Adrenal gland (tissue), 5 donors: ENCODE results near the gene LOXL1.
"Not testable (repeated sequence)": the region's sequence is repeated elsewhere in the genome, so short reads cannot be mapped to it uniquely, and the experiment has no call there.

Experiments used
- CTCF ChIP-seq, 6 experiments: fragments of 450-650 bp in 4 of 6; fragments of 200-600 bp in 2 of 6; sonication (generic) in 1 of 6; IDR thresholded peaks; 1 replicate in 5 of 6; 2 replicates in 1 of 6; pipeline versions ENCODE4 v1.5.1 to v1.8.0; 2016 to 2021; ENCODE audit warnings: antibody characterized with exemption in 6 of 6, mild to moderate bottlenecking in 2 of 6, moderate library complexity in 1 of 6
- POLR2A ChIP-seq, 2 donors: fragments of 450-650 bp; IDR thresholded peaks; one replicate each; pipeline ENCODE4 v1.6.1; 2017; ENCODE audit warnings: antibody characterized with exemption in 2 of 2, mild to moderate bottlenecking in 2 of 2, moderate library complexity in 1 of 2
- donor health status: DM: no; HTN: no; CAD: no.

- not testable (repeated sequence) for TF ChIP-seq CTCF, POLR2A (IDR thresholded peaks at IDR 0.05)
Observed at GRCh38 chr15:73973683-73974200, 47.5 kb downstream of the LOXL1 start.
